Kidney tubule cell (primary cell): ENCODE results near the gene TARS1.
A peak's percentile ranks its signal among the peaks of the same experiment; 100 is the strongest.

ENCODE experiments used
- DNase-seq: peaks from one replicate; pipeline ENCODE4 v3.0.0-alpha.2; 2018; ENCODE audit warnings: low spot score

Gene TARS1

DNA sequence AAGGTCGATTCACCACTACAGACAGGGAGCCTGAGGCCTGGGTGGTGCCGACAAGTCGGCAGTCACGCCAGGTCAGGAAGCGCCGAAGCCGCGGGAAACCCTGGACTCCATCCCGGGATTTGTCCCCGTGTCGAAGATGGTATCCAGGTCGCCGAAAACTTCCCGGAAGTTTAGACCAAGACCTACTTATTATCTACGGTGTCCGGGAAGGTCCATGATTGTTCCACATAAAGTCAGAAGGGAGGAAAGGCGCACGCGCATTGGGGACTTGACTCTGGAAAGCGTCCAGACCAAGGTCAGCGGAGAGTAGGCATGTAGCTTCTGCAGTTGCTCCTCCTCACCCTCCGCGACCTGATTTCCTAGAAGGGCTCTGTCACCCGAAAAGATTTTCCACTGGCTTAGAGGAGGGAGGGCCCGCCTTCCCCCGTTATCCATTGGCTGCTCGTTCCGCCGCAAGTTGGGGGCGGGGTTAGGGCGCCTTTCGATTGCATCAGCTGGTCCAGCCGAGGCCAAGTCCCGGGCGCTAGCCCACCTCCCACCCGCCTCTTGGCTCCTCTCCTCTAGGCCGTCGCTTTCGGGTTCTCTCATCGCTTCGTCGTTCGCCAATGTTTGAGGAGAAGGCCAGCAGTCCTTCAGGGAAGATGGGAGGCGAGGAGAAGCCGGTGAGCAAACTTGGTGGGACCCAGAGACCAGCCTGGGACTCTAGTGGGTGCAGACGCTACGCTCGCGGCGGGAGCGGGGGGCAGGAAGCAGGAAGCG, at the start of gene TARS1:
Gene TARS1, plus strand, starts transcription at position 484 of the 759 bp plus-strand sequence. Its CDS starts 122 bp downstream, at position 606.
- peak; percentile 100 for DNase-seq

DNA sequence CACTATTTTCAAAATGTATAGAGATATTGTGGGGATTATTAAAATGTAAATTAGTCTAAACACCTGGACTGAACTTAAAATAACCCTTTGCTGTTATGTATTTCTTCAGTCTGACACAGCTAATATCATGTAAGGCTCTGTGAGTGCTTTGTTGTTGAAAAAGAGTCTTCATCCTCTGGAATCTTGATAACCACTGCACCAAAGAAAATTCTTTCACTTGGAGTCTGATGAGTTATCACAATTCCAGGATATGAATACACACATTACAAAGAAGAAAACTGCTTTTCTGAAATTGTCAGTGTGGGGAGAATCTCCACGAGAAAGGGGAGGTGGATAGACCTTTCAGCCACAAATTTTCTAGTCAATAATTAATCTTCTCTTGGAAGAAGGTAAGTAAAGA, 42.3 kb upstream of the TARS1 start:
- no peak for DNase-seq

DNA sequence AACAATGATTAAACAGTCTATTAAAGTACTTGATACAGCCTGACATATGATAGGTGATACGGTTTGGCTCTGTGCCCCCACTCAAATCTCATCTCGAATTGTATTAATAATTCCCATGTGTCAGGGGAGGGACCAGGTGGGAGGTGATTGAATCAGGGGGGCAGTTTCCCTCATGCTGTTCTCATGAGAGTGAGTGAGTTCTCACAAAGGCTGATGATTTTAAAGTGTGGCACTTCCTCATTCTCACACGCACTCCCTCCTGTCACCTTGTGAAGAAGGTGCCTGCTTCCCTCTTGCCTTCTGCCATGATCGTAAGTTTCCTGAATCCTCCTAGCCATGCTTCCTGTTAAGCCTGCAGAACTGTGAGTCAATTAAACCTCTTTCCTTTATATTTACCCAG, 40.1 kb upstream of the TARS1 start:
- DNase-seq = peak; percentile 81

DNA sequence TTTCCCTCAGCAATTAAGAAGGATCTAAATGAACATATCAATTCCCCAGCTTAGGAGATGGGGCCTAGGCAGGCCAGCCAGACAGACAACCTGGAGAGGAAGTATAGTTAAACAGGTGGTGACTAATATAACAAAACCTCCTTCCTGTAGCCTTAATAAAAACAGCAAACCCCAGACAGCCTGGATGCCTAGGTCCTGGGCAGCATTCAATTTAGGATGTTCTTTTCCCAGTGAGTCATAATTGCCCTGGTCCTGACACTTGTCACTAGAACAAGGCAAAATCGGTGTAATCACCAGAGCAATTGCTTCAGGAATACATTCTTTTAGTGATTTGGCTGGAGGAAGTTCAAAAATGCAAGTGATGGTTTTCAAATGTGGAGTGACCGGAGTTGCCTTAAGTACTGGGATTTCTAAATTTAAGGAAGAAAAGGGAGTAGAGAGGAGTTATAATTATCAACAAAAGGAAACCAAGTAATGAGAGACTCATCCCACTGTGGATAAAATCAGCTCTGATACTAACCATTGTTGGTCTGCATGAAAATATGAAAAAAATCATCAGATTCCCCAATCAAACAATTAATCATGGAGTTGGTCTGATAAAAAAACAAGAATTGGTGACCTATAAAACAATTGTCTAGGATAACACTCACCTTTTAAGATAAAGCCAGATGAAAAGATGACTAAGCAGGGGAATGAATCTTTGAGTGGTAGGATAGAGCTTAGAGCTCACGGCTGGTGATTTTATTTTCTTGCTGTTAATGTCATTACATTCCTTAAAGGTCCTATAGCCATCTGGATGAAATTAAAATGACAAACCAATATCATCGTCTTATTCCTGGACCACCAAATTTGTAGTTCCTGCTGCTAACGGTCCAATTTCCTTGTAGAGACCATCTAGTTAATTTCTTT, 39.0 kb upstream of the TARS1 start:
- peak; percentile 94 for DNase-seq

DNA sequence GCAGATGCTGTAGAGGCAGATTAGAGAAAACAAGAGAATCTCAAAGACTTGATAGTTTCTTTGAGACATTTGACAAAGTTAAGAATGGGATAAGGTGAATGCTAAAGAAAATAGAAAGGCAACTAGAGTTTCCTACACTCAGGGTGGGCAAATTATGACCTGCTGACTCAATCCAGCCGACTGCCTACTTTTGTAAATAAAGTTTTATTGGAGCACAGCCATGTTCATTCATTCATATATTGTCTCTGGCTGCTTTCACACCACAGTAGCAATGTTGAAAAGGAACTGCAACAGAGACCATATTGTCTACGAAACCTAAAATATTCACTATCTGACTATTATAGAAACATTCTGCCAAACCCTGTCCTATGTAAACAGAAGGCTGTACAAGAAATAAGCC, 37.6 kb upstream of the TARS1 start:
- no peak for DNase-seq

DNA sequence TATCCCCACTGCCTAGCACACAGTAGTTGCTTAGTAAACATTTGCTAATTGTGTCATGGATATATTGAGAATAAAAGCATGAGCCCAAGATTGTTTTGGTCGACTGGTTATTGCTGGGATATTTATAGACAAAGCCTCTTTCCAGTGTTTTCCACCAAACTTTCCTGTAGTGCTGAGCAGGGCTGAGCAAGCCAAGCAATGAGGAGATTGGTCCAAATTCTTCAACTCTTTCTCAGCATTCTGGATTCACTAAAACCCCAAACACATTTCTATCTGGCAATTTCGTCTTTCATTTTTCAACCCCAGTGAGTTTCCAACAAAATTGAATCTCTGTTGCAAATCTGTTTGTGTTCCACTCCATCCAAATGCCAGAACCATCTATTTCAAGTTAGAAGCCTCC, 31.9 kb upstream of the TARS1 start:
- no peak for DNase-seq

DNA sequence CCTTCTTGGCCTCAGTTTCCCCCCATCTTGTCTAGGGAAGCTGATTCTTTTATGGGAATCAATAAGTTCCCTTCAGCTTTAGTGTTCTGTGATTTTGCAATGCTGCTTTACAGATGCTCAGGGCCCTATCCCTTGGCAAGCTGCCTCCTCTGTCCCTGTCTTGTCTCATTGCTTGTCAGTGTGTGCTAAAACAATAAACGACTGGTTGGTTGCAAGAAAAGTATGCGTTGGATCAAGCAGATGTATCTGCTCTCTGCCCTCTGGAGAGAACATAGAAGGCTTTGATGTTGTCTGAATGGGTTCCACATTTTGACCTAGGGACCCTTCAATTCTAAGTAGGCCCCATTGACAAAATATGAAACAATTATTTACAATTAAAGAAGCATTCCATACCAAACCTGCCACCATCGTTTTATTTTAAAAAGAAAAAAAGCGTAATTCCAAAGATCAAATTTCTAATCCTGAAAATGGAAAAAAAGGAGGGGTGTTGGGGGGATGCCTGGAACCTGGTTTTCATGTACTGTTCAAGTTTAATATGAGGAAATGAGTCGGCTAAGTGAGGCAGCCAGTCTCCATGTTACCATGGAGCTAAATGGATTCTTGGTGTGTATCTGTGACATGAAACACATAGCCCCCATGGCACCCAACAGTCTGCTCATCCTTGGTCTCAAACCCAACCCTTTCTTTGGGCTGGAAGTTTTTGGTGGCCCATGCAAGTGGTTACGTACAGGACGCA, 31.2 kb upstream of the TARS1 start:
- DNase-seq = no peak

DNA sequence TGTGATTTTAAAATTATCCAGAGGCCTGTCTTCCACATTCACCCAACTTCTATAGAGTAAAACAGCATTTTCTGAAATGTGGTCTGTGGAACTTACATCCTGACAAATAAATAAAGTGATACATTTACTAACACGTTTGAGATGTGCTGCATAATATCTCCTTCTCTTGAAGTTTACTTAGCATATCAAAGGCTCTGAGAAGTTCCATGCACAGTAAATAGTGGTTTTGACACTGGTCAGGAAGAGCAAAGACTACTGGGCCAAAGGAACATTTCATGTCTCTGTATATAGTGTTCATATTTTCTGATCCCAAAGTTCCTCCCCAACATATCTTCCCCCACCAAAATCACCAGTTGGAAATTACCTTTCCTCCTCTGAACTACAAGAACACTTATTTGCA, 30.5 kb upstream of the TARS1 start:
- DNase-seq = no peak

DNA sequence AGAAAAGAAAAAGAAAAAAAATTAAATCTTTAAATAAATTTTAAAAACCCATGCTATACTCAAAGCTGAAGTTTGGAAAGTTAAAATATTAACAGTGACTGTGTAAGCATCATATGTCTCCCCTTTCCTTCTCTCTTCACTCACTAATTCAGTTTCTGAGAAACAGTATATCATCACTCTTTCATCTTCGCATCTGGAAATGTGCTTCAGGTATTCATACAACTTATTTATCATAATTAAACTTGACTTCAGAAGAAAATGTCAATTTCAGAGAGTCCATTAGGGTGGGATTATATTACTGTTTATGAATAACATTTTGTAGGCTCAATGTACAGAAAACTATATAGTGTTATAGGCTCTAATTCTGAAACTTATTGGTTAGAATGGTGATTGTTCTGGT, 29.3 kb upstream of the TARS1 start:
- no peak for DNase-seq

DNA sequence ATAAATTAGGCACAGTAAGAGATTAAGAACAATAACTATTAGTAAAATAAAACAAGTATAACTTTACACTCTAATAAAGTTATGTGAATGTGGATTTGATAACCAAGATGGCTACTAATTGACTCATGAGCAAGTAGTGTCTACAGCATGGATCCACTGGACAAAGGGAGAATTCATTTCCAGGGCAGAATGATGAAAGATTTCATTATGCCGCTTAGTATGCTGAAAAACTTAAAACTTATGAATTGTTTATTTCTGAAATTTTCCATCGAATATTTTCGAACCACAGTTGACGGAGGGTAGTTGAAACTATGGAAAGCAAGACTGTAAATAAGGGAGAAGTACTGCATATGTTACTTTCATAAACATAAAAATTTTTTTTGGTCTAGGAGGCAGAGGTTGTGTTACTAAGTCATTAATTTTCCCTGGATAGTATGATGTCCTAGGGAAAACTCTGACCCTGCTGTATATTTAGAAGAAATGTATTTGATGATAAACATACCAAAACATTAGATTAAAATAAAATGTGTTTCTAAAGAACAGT, 24.9 kb upstream of the TARS1 start:
- no peak for DNase-seq

DNA sequence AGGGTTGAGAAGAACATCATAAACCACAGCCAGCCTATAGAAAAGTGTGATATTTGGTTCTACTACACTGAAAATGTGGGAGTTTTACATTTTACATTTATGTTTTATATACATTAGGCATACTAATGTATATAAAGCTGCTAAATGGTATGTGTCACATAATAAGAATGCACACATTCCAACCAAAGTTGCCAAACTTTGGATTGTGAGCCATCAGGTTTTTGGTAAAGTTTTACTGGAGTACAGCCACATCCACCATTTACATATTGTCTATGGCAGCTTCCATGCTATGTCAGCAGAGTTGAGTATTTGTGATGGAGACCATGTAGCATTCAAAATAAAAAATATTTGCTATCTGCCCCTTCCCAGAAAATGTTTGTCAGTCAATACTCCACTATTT, 23.1 kb upstream of the TARS1 start:
- DNase-seq = no peak

DNA sequence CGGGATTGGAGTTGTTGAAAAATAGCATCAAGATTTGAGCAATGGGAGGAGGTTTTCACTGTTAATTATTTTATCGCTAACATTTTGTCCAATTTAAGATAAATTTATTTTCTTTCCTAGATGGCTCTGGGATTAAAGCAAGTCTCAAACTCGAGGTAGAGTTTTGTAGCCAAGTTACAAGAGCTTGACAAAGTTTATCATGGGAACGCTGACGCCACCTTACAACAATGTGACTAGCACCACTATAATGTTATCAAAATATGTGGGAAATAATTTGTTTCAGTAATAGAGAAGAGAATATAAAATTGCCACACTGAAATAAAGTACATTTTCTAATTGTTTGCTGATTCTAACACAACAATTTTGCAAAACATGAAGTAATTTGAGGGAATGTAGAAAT, 19.8 kb upstream of the TARS1 start:
- no peak for DNase-seq

DNA sequence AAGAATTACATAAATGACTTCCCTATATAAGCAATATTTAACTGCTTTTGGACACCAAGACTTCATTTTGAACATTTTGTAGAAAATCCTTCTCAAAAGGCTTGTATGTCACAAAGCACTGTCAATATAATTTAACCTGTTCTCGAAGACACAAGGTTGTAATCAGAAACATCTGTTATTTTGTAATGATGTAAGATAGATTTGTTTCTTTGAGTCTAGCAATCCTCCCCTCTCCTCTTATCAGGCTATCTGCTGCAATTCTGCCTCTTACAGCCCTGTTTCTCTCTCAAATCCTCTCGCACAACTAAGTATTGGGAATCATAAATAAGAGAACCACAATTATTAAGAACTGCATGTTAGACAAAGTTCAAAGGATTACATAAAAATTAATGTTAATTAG, 18.6 kb upstream of the TARS1 start:
- no peak for DNase-seq

DNA sequence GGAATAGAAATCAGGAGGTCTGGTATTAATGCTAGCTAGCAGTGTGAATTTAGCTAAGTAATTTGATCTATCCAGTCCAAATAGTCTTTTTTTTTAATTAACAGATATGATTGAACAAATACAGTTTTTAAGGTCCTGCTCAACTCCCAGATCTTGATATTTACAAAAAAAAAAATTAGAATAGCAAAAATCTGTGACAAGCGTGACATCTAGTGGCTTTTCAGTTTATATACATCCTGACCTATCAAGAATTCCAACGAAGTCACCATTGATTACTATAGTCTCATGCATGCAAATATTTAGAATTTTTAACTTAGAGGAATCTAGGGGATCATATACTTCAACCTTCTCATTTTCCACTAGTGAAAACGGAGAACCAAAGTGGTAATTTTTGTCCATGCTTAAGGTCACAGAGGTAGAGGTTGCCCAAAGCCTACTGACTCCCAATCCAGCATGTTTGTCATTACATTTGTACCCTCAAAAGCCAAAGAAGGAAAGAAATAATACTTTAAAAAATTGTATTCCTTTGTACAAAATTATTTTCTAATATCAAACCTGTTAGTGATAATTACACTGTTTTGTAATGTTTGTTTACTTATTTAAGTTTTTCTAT, 17.6 kb upstream of the TARS1 start:
- DNase-seq = peak; percentile 40

DNA sequence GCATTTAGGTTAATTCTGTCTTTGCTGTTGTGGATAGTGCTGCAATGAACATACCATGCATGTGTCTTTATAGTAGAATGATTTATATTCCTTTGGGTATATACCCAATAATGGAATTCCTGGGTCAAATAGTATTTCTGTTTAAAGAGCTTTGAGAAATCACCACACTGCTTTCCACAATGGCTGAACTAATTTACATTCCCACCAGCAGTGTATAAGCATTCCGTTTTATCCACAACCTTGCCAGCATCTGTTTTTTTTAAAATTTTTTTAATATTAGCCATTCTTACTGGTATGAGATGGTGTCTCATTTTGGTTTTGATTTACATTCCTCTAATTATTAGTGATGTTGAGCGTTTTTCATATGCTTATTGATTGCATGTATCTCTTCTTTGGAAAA, 15.5 kb upstream of the TARS1 start:
- DNase-seq = no peak

DNA sequence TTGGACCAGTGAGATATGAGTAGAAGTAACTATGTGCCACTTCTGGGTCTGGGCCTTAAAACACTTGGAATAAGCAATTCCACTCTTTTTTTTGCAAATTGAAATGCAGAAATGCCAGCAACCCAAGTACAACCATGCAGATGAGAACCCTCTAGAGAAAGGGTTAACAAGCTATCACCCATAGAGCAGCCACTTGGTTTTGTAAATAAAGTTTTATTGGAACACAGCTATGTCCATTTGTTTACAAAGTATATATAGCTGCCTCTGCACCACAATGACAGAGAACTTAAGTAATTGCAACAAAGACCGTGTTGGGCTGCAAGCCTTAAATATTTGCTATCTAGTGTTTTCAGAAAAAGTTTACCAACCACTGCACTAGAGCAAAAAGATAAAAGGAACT, 9.8 kb upstream of the TARS1 start:
- DNase-seq = no peak

DNA sequence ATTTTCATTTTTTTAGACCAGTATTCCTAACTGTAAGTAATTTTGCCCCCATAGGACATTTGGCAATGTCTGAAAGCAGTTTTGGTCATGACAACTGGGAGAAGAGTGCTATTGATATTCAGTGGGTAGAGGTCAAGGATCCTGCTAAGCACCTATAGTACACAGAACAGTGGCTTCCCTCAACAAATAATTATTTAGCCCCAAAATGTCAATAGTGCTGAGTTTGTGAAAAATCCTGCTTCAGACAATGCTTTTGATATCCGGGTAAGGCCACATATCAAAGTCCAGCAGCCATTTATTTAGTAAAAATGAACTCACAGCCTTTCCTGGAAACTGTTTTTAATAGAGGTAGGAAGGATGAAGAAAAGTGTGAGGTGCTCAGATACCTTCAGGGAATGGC, 8.1 kb upstream of the TARS1 start:
- no peak for DNase-seq

DNA sequence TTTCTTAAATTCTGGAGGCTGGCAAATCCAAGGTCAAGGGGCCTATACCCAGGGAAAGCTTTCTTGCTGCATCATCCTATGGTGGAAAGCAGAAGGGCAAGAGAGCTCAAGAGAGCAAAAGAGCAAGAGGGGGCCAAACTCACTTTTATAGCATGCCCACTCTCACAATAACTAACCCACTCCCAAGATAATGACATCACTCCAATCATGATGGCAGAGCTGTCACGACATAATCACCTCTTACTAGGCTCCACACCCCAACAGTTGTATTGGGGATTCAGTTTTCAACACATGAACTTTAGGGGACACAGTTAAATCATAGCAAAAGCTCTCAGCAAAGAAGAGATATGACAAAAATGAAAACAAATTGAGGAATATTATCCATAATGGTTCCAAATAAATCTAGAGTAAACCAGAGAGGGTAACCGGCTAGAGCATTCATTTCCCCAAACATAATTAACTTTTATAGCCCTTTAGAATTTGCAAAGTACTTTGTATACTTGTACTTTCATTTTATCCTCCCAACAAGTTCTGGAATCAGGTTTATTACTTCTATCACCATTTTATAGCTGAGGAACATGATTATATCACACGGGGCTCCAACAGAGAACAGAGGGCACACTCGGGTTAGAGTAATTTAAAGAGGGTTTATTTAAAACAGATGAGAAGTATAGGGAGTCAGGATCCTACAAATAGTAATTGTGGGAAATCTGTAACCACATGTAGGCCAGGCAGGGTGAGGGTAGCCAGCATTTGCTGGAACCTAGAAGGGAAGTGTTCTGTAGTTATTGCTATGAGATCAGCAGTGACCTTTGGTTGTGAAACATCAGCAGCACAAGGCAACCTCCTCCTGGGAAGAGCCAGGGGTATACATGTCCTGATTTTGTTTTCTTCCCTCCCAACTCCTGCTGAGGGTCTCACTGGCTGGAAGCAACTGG, 7.2 kb upstream of the TARS1 start:
- no peak for DNase-seq

DNA sequence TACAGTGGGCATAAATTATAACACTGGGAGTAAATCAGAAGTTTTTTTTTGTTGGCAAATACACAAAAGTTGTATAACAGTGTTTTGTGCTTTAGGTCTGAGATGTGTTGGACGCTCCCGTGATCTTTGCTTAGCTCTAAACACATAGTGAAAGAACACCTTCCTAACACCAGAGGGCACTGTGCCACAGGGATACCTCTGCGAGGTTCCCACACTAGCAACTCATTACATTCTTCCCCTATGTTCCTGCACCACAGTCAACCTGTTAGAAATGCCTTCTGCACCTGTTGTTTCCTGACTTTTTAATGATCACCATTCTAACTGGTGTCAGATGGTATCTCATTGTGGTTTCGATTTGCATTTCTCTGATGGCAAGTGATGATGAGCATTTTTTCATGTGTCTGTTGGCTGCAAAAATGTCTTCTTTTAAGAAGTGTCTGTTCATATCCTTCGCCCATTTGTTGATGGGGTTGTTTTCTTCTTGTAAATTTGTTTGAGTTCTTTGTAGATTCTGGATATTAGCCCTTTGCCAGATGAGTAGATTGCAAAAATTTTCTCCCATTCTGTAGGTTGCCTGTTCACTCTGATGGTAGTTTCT, 4.8 kb upstream of the TARS1 start:
- peak; percentile 82 for DNase-seq

DNA sequence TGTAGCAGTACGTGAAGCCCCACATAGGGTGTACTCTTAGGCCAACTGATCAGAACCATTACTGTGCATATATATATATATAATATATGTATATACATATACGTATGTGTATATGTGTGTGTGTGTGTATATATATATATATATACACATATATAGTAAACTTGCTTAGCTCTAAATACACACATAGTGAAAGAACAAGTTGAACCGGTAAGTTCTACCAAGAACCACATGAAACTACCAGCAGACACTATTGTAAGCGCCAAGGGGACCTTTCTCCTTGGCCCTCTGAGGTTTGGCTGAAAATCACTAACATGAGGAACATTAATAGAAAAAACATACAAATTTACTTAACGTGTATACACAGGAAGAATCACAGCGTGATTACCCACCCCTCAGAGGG, 1.8 kb upstream of the TARS1 start:
- DNase-seq = no peak
